ENCODE results near the gene MYO18B. TPM values are rescaled to one million over a fixed set of nuclear protein-coding genes. Genes with fewer than 3 reads are reported as not detected.

MYO18B gene
- total RNA-seq, 1 donor from 2014 or later = 0.07 TPM

DNA sequence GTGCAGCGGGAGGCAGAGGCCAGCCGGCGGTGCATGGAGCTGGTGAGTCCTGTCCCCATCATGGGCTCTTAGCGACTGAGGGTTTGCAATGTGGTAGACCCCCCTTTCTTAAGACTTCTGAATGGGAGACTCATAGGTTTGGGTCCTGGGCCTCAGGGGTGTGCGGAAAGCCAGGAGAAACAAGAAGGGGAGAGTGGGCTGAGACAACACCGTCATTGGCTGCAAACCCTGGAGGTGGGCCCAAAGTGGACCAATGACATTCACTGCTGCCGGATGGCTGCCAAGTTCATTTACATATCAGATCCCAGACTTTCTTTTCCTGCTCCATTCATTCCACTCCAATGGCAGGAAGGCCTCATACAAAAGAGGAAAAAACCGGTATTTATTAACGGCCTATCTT, 213.3 kb downstream of the MYO18B start:
- H3K4me1 Mint-ChIP-seq = no peaks in the 10 kb centered on the region
- no peak for DNase-seq (ENCODE audit: low spot score in 2 of 2, unreplicated experiment in 2 of 2)
- H3K9me3 Mint-ChIP-seq = no peaks in the 10 kb centered on the region
- H3K27me3 Mint-ChIP-seq (ENCODE audit: low read depth) = peaks cover 24% of the 10 kb centered on the region
- no peak overlapping the region for H3K27ac Mint-ChIP-seq
- no peaks in the 10 kb centered on the region for H3K36me3 Mint-ChIP-seq
- H3K4me3 Mint-ChIP-seq = no peak overlapping the region
- TF ChIP-seq, protein P1, sequence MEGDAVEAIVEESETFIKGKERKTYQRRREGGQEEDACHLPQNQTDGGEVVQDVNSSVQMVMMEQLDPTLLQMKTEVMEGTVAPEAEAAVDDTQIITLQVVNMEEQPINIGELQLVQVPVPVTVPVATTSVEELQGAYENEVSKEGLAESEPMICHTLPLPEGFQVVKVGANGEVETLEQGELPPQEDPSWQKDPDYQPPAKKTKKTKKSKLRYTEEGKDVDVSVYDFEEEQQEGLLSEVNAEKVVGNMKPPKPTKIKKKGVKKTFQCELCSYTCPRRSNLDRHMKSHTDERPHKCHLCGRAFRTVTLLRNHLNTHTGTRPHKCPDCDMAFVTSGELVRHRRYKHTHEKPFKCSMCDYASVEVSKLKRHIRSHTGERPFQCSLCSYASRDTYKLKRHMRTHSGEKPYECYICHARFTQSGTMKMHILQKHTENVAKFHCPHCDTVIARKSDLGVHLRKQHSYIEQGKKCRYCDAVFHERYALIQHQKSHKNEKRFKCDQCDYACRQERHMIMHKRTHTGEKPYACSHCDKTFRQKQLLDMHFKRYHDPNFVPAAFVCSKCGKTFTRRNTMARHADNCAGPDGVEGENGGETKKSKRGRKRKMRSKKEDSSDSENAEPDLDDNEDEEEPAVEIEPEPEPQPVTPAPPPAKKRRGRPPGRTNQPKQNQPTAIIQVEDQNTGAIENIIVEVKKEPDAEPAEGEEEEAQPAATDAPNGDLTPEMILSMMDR (IDR thresholded peaks at IDR 0.05; ENCODE audit: unreplicated experiment) = no peak

DNA sequence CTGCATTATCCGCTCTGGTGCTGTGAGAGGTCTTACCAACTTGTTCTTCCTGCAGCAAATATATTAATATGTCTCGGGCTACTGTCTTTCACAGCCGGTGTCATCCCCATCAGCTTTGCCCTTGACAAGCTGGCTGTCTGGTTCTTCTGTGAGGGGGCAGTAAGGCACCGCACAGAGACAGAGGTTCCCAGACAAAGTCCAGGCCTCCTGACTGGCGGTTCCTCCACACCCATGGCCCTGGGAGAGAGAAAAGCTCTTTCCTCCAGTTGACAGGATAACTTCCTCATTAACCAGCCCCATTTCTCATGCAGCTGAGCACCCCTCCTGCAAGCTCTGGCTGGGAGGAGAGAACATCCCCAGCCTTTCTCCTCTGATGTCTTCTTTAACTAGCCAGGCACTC, 214.8 kb downstream of the MYO18B start:
- DNase-seq (ENCODE audit: low spot score in 2 of 2, unreplicated experiment in 2 of 2) = no peak
- H3K27ac Mint-ChIP-seq = no peak overlapping the region
- H3K9me3 Mint-ChIP-seq = no peaks in the 10 kb centered on the region
- no peaks in the 10 kb centered on the region for H3K4me1 Mint-ChIP-seq
- H3K36me3 Mint-ChIP-seq = no peaks in the 10 kb centered on the region
- TF ChIP-seq, protein P1 (IDR thresholded peaks at IDR 0.05; ENCODE audit: unreplicated experiment) = no peak
- no peak overlapping the region for H3K4me3 Mint-ChIP-seq
- H3K27me3 Mint-ChIP-seq (ENCODE audit: low read depth) = peaks cover 19% of the 10 kb centered on the region

DNA sequence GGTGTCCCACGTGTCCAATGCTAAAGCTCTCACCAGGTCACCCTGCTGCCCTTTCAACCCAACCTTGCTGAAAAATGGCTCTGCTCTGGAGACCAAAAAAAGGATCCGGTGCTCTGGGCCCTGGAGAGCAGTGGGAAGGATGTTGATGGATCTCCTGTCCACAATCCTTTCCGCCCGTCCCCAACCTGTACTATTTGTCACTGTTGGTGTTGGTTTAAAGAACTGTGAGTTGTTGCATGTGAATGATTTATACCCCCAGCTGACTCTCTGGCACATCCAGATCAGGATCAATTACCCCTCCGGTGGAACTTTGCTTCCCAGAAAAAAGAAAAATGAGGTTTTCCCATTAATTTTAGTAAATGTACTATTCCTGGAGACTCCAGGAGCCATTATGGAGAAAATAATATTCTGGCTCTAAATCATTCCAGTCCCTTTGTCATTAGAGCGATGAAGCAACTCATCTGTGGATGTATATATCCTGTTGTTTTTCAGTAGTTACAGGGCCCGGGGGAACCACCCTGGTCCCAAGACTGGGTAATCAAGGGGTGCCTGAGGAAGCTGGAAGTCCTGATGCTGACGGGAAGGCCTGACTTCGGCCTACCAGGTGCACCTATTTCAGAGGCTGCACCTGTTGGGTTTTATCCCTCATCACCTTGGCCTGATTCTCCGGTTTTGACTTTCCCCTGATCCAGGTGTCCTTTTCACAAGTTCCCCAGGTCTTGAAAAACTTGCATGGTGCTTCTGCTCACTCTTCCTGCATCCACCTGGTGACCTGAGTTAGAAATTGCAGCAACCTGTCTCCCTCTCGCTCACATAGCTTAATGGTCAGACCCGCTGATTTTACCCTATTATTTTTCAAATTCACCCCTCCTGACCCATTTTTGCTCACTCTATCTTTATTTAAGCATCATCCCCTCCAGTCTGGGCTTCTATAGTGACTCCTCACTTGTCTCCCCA, 218.1 kb downstream of the MYO18B start:
- no peak for DNase-seq (ENCODE audit: low spot score in 2 of 2, unreplicated experiment in 2 of 2)
- no peak overlapping the region for H3K4me3 Mint-ChIP-seq
- H3K27ac Mint-ChIP-seq = no peak overlapping the region
- H3K36me3 Mint-ChIP-seq = no peaks in the 10 kb centered on the region
- TF ChIP-seq, protein P1 (IDR thresholded peaks at IDR 0.05; ENCODE audit: unreplicated experiment) = no peak
- peaks cover 30% of the 10 kb centered on the region for H3K27me3 Mint-ChIP-seq (ENCODE audit: low read depth)
- H3K9me3 Mint-ChIP-seq = peaks cover 9% of the 10 kb centered on the region
- no peaks in the 10 kb centered on the region for H3K4me1 Mint-ChIP-seq

DNA sequence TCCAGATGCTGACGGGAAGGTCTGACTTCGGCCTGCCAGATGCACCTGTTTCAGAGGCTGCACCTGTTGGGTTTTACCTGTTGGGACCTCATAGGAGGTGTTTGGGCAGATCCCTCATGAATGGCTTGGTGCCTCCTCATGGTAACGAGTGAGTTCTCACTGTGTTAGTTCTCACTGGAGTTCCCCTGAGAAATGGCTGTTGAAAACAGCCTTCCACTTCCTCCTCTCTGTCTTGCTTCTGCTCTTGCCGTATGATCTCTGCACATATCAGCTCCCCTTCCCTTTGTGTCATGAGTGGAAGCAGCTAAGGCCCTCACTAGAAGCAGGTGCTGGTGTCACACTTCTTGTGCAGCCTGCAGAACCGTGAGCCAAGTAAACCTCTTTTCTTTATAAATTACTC, 219.7 kb downstream of the MYO18B start:
- H3K4me3 Mint-ChIP-seq = no peak overlapping the region
- DNase-seq (ENCODE audit: low spot score in 2 of 2, unreplicated experiment in 2 of 2) = no peak
- TF ChIP-seq, protein P1 (IDR thresholded peaks at IDR 0.05; ENCODE audit: unreplicated experiment) = no peak
- H3K4me1 Mint-ChIP-seq = peaks cover 8% of the 10 kb centered on the region
- peaks cover 45% of the 10 kb centered on the region for H3K27me3 Mint-ChIP-seq (ENCODE audit: low read depth)
- no peak overlapping the region for H3K27ac Mint-ChIP-seq
- peaks cover 9% of the 10 kb centered on the region for H3K9me3 Mint-ChIP-seq
- no peaks in the 10 kb centered on the region for H3K36me3 Mint-ChIP-seq

DNA sequence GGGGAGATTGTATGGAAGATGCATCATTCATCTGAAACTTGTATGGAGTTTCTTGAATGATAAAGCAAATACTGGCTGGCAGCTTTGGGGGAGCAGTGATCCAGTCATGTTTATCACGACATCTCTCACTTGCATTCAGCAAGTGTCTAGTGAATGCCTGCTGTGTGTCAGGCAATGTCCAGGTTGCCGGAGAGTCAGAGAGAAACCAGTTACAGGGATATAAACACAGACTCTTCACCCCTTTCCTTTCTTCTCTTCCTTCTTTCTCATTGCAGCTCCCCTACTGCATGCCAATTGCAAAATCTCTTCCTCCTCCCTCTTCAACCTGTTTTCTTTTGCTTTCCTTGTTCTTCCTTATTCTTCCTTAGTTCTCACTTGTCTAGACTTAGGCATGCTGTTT, 220.7 kb downstream of the MYO18B start:
- Mint-ChIP-seq H3K27me3 (ENCODE audit: low read depth) (peaks cover 50% of the 10 kb centered on the region), H3K36me3 (no peaks in the 10 kb centered on the region), H3K9me3 (peaks cover 9% of the 10 kb centered on the region), H3K4me1 (peaks cover 8% of the 10 kb centered on the region), H3K27ac (no peak overlapping the region), H3K4me3 (no peak overlapping the region)
- no peak for DNase-seq (ENCODE audit: low spot score in 2 of 2, unreplicated experiment in 2 of 2)
- TF ChIP-seq, protein P1 (IDR thresholded peaks at IDR 0.05; ENCODE audit: unreplicated experiment) = no peak

Measured in mesothelial cell of epicardium (in vitro differentiated cells).